CD4-positive, alpha-beta T cell treated with Interleukin-15 for 4 hours (primary cell): ENCODE results near the gene SEMA4D.
A peak's percentile ranks its signal among the peaks of the same experiment; 100 is the strongest.

Experiments
- DNase-seq: peaks from one replicate; pipeline ENCODE4 v3.0.0-alpha.2; 2020; ENCODE audit warnings: low spot score

The SEMA4D gene

DNA sequence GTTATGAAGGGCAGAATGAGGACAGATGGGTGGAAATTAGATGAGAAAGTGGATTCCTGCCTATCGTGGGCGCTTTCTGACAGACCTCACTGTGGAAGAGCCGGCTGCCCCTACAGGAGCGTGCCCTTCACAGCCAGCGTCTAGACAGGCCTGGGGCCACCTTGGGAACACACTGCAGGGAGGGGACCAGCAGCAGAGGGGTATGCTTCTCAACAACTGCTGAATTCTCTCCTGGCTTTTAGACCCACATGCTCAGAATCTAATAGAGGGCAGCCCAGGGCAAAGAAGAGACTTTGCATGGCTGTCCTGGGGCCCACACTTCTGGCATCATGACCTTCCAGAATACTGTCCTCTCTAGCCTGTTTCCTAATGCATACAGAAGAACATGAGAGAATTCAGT lies 2.1 kb upstream of the SEMA4D start:
- DNase-seq = no peak

DNA sequence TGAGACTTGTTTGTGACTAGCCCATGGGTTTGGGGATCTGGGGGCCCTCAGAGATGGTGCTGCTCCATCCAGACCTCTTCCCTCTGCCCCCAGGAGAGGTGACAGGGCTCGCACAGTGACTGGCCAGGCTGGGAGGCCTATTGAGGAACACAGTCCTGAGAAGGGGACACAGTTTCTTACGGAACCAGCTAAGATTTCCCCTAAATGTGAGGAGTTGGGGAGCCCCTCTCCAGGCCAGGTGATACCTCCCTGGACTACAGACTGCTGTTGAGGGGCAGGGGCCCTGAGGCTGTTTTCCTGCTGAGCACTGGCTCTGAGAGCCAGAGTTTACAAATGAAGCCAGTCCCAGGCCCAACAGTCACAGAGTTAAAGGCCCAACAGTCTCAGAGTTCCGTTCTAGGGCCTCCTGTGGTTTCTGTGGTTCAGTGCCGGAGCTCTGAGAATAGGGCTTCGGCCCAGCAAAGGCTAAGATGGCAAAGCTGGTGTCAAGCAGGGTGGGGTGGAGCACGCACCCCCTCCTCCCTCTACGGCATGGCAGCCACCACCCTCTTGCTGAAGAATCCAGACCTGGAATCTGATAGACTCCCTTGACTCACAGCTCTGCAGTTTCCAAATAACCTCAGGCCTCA lies 1.1 kb upstream of the SEMA4D start:
- peak; percentile 60 for DNase-seq

DNA sequence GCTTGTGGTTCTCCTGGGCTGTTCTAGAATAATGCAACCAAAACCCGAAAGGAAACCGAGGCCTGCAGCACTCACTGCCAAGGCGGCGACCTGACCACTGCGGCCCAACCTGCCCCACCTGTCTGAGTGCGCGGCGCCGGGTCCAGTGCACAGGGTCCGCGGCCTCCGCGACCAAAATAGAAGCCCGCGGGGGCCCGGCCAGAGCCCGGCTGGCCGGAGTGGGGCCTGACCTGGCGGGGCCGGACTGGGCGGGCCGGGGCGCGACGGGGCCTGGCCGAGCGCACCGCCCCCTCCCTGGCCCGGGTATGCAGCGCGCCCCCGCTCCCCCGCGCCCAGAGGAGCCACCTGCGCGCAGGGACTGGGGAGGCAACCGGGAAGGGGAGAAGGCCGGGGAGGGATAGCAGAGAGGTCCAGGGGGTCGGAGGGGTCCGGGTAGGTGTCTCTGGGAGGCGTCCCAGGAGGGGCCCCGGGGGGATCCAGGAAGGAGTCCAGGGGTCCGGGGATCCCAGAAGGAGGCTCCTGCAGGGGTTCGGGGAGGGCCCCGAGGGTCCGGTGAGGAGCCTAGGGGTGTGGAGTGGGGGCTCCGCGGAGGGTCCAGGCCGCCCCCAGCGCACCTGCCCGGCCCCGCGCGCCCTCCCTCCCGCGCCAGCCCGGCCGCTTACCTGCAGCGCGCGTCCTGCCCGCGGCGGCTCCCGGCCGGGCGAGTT lies 503 bp downstream of the SEMA4D start:
- peak; percentile 38 for DNase-seq

DNA sequence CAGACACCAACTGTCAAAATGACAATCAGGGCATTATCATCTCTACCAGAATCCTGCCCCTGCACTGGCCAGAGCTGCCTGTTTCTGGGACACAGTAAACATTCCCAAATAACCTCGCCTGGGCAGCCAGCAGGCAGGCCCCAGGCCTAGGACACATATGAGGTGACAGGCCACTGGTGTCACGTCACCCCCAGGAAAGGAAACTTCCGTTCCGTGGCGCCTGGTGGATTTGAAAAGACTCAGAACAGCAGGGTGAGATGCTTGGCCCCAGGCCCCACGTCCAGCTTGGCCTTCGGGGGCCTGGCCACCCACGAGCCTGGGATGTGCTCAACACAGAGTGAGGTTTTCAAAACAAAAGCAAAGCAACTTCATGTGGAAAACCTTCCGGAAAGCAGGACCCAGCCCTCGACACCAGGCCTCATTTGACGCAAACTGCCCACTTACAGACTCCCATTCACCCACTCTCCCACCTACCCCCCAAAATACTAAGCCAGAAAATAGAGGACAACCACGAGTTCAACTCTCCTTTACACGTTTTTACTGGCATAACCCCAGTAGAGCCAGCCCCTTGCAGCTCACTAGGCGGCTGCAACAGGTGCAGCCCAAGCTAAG lies 1.2 kb downstream of the SEMA4D start:
- no peak for DNase-seq

DNA sequence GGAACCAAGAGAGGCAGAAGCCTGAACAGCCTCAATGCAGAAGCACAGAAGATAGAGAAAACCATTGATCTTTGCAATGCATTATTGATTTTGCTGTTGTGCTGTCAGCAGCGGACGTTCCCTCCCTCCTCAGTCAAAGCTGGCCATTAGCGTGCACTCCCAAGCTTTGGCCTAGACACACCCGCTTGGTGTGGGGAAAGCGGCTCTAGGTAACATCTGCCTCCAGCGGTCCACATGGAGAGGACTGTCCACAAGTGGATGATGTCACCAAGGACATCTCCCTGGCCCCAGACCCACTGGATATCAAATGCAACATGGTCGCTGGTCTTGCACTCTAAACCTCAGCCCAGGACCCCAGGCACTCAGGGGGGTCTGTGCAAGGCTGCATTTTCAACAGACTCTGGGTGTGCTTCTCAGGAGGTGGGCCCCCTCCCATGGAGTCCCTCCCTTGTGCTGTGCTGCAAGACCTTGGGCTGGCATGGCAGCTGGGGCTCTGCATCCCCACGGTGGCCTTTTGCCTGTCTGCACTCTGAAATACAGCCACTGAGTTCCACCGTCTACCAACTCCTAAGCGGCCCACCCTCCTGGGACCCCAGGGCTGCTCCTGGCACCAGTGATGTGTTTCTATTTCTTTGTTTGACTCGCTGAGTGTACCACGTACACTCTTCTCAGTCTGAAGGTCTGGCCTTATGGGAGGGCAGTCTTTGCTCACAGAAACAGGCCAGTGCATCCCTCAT lies 1.9 kb downstream of the SEMA4D start:
- DNase-seq = no peak

DNA sequence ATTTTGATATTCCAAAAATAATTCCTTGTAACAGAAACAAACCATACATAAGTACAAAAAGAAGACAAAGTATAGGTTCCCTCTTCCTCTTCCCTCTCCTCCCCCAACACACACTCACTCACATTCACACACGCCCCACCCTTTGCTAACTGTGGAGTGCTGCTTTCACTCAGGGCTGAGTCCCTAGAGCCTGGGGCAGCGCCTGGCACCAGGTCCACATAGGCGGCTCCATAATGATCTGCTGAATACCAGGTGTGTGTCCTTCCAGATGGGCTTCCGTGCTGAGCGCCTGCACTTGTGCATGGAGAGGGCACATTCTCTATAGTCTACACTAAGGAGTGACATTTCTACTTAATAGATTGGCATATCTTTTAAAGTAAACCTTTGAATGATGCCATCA lies 3.7 kb downstream of the SEMA4D start:
- no peak for DNase-seq

DNA sequence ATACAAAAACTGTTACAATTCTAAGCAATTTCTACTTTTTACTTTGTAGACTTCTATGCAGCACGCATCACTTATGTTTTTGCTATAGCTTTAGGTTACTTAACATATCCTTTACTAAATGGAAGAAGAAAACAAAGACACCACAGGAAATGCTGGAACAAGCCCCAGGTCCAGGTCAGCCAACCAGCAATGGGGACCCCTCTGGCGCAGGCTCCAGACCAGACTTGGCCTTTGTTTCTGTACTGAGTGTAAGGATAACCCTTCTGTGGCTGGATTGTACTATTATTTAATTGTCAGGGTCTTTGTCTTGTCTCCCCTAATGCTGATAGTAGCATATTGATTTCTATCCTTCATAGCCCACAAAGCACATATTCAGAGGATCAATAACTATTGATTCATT lies 4.2 kb downstream of the SEMA4D start:
- no peak for DNase-seq

DNA sequence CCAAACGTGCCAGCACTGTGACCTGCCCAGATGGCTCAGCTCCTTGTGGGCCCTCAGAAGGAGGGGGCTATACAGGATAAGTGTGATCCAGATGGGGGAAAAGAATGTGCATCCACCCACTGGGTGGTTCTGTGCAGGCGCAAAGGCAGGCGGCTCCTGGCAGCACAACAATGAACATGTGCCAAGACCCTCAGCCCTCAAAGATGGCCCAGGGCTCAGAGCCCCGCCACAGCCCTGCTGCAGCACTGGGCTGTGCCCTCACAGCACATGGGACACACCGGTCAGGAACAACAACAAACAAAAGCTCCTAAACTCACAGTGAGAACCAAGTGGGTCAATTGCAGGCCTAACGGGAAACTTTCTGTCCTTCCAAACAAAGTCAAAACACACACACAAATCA lies 4.7 kb downstream of the SEMA4D start:
- DNase-seq = no peak

DNA sequence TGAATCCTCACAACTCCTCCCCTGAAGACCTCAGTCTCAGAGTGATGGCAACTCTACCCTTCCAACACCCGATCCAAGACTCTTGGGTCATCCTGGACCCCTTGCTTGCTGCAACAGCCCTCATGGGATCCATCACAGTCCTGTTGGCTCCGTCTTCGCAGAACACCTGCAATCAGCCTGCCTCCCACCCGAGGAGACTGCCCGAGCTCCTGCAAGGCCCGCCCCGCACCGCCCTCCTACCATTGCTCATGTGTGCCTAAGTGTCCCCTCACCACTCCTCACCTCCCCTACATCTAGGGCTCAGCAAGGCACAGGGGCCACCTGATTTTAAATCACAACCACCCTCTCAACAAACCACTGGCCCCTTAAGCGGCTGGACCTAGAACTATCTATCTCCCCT lies 5.3 kb downstream of the SEMA4D start:
- no peak for DNase-seq

DNA sequence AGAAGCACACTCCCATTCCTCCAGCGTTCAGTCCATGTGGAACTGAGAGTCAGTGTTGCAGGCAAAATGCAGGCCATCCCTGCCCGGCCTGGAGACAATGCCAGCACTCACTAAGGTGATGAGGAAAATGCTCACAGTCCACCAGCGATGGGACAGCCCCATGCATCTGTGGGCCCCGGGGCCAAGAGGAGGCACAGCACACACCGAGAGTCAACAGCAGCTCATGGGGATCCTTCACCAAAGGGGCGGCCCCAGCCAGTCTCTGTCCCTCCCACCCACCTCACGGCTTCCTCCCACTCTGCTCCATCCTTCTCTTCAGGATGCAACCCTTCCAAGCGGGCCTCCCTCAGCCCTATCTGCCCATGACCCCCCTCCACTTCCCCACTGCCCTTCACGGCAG lies 6.2 kb downstream of the SEMA4D start:
- DNase-seq = no peak

DNA sequence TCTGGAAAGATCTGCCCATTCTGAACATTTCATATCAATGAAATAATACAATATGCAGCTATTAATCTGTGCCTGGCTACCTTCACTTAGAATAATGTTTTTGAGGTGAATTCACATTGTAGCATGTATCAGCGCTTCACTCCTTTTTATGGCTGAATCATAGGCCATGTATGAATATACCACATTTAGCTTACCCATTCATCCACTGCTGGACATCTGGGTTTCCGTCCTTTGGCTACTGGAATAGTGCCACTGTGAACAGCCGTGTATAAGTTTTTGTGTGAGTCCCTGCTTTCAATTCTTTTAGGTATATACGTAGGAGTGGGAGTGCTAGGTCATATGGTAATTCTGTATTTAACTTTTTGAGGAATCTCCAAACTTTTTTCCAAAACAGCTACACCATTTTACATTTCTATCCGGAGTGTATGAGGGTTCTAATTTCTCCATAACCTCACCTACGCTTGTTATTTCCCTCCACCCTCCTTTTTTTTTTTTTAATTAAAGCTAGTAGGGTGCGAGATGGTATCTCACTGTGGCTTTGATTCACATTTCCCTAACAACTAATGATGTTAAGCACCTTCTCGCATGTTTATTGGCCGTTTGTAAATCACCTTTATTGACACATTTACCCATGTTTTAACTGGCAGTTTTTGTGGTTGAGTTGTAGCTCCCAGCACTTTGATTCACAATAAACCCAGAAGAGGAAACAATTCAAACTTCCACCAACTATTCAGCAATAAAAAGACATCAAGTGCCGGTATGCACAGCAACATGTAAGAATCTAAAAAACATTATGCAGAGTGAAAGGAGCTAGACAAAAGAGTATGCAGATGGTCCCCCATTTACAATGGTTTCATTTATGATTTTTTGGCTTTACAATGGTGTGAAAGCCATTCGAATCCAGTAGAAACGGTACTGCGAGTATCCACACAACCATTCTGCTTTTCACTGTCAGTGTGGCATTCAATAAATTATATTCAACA lies 8.1 kb downstream of the SEMA4D start:
- DNase-seq = peak; percentile 84

DNA sequence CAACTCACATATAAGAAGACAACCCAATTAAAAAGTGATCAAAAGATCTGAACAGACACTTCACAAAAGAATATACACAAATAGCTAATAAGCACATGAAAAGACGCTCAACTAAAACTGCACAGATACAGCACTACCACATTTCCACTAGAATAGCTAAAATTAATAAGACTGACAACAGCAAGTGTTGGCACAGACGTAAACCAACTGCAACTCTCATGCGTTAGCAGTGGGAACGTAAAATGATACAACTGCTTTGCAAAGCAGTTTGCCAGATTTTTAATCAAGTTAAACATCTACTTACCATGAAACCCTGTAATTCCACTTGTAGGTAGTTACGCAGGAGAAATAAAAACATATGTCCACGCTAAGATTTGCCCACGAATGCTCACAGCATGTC lies 9.0 kb downstream of the SEMA4D start:
- DNase-seq = no peak

DNA sequence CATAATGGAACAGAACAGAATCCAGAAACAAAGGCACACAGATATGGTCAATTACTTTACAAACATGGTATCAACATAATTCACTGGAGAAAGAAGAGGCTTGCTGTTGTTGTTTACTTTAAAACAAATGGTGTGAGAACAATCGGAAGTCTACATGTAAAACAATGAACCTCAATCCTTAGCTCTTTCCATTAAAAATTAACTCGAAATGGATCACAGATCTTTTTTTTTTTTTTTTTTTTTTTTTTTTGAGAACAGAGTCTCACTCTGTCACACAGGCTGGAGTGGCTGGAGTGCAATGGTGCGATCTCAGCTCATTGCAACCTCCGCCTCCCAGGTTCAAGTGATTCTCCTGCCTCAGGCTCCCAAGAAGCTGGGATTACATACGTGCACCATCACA lies 9.8 kb downstream of the SEMA4D start:
- DNase-seq = no peak

DNA sequence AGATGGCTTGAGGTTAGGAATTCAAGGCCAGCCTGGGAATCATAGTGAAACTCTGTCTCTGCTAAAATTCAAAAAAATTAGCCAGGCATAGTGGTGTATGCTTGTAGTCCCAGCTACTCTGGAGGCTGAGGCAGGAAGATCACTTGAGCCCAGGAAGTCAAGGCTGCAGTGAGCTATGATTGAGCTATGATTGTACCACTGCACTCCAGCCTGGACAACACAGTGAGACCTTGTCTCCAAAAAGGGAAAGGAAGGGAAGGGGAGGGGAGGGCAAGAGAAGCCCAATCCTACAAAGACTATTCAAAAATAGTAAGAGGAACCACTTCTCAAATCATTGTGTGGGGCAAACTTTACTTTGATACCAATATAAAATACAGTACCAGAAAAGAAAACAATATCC lies 11.2 kb downstream of the SEMA4D start:
- DNase-seq = no peak

DNA sequence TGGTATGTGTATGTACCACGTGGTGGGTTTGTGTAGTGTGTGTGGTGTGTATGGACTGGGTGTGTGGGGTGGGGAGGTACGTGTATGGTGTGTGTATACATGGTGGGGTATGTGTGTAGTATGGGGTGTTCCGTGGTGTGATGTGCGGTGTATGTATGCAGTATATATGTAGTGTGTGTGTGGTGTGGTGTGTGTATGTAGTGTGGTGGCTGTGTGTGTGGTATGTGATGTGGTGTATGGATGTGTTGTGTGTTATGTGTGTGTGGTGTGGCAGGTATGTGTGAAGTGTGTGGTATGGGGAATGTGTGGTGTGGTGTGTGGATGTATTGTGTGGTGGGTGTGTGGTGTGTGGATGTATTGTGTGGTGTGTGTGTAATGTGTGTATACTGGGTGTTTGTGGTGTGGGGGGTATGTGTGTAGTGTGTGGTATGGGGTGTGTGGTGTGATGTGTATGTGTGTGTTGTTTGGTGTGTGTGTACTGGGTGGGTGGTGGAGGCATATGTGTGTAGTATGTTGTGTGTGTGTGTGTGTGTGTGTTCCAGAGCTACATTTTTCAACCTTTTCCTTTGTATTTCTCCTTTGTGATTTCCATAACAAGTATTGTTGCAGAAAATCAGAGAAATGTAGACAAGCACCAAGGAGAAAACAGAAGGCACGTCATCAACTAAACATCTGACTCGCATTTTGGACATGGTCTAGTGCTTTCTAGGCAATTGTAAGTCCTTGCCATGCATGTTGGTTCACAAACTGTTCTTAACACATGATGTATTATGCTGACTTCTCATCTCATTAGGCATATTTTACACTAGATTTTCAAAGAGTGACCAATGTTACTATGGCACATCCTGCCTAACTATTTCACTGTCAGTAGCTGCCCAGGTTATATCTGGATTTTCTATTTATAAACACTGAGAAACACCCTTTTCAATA lies 13.2 kb downstream of the SEMA4D start:
- DNase-seq = no peak

DNA sequence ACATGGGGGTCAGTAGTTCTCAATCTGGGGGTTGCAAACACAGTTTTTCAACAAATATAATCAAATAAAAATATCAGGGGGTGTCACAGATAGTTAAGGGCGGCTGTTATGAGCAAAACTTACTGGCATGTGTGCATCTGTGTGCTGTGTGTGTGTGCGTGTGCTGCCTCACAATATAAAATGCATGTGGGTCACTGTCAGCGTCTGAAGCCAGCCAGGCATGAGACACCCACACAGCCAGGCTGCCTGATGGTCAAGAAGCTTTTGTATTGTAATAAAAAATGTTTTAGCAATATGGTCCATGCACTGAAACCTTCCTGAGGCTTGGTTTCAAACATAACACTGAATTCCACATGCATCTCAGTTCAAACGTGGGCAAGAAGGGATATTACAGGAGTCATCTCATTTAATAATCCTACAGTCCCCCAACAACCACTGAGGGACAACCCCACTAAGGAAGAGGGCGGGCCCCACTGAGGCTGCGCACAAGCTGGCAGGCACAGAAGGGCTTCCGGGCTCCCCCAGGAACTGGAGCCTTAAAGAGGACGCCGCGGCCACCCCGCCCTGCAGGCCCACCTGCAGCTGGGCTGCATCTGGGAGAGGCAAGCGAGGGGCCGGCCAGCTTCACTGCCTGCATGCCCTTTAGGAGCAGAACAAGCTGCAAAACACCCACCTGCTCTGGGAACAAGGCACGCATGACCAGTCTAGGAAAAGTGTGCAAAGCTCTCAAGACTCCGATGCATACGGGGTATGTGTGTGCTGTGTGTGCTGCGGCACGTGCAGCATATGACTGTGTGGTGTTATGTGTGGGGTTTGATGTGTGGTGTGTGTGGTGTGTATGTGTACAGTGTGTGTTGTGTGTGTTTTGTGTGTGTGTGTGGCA lies 14.1 kb downstream of the SEMA4D start:
- peak; percentile 67 for DNase-seq

DNA sequence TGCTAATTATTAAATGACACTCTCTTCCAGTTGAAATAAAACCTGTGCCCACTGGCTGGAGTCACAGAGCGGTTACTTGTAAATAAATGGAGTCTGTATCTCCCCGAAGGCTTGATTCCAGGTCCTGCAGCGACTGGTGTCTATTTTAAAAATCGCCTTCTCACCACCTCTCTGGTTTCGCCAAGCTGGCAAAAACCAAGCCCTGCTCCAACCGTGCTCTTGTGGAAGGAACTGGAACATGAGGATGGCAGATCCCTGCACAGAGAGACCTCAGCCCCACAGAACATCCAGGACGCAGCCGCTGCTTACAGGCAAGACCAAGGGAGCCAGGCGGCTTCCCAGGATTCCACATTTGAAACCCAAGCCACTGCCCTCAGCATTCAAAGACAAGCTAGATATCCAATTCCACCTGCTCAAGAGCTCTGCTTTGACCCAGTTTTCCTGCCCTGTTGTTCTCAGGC lies 15.0 kb downstream of the SEMA4D start:
- no peak for DNase-seq

DNA sequence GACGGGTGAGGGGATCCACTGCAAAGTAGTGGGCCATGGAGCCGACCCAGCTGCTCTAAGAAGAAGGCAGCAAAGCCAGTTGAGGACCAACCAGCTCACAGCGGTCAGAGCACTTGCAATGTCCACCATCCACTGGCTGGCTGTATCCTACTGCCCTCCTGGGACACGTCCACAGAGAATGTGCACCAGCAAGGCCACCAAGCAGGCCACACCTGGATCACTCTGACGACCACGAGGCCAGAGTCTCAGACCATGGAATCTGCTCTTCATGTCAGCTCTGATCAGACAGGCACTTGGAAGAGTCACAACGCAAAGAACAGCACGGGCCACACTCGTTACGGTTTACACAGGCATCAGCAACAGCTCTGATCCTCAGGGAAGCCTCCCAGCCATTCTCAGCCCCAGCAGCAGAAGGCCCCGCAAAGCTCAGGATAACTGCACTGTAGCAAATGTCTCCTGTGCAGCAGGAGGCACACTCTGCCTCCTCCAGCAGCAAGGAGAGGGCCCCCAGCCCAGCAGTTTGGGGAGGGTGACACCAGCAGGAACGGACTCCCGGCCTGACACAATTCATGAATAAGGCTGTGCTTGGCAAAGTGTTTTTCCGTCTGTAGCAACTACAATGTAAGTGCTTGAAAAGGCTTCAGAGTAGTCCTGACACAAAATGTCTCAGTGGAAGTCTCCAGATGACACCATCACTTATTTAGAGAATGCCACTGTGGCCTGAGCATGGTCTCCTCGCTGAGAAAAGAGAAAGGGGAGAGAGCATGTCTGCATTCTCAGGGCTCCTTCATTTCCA lies 15.7 kb downstream of the SEMA4D start:
- no peak for DNase-seq

DNA sequence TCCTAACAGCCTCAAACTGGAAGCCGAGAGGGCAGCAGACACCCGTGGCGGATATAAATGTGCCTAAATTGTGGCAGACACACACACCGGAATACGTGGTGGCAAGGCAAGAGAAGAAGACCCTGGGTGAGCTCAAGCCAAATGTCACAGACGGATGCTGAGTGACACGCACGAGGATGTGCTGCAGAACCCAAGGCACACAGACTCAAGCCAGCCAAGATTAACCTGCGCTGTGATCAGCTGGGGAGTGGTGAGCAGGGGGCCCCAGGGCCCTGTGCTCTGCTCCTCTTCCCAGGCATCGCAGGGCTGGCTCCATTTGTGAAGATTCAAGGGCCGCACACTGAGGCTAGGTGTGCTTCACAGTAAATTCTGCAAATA lies 16.4 kb downstream of the SEMA4D start:
- DNase-seq = peak; percentile 53
